Stimulated activated CD4-positive, alpha-beta T cell treated with anti-CD3 and anti-CD28 coated beads, Interleukin-1b, Interleukin-23, amount 100 ng/mL, for 4 hours (primary cell): Measurements from ENCODE around the gene ZNF556.
"Not testable (repeated sequence)": the region's sequence is repeated elsewhere in the genome, so short reads cannot be mapped to it uniquely, and the experiment has no call there.

ENCODE experiments used
- DNase-seq, 2 donors: peaks; one replicate each; pipeline ENCODE4 v3.0.0-alpha.2; 2020; ENCODE audit warnings: low read depth in 2 of 2

The ZNF556 gene

GRCh38 chr19:2853015-2853606 lies 14.0 kb upstream of the ZNF556 start:
- no peak for DNase-seq

- DNase-seq: no peak
These were observed 12.3 kb upstream of the ZNF556 start for GRCh38 chr19:2854849-2855248.

GRCh38 chr19:2856457-2857050 lies 10.6 kb upstream of the ZNF556 start:
- no peak for DNase-seq

- DNase-seq: no peak
These were observed 8.3 kb upstream of the ZNF556 start for GRCh38 chr19:2858864-2859263.

GRCh38 chr19:2863816-2864215 lies 3.3 kb upstream of the ZNF556 start:
- no peak for DNase-seq

- DNase-seq: no peak
These were observed 1.6 kb upstream of the ZNF556 start for GRCh38 chr19:2865334-2866100.

- no peak for DNase-seq
These were observed 575 bp upstream of the ZNF556 start for GRCh38 chr19:2866495-2867024.

GRCh38 chr19:2869618-2870017 lies 2.5 kb downstream of the ZNF556 start:
- DNase-seq: no peak

- peak in 1 of 2 donors; percentile 13 for DNase-seq
These were observed 5.0 kb downstream of the ZNF556 start for GRCh38 chr19:2872175-2872574.

- no peak for DNase-seq
These were observed 10.5 kb downstream of the ZNF556 start for GRCh38 chr19:2877398-2878331.

GRCh38 chr19:2883686-2884439 lies 16.7 kb downstream of the ZNF556 start:
- DNase-seq: no peak

GRCh38 chr19:2885736-2886135 lies 18.6 kb downstream of the ZNF556 start:
- no peak for DNase-seq

GRCh38 chr19:2887391-2887914 lies 20.3 kb downstream of the ZNF556 start:
- no peak for DNase-seq

- peak in 1 of 2 donors; percentile 53 for DNase-seq
These were observed 21.6 kb downstream of the ZNF556 start for GRCh38 chr19:2888731-2889224.

- DNase-seq: not testable (repeated sequence)
These were observed 23.4 kb downstream of the ZNF556 start for GRCh38 chr19:2890531-2890930.

- no peak for DNase-seq
These were observed 29.6 kb downstream of the ZNF556 start for GRCh38 chr19:2896694-2897093.

- peak; percentile 96 for DNase-seq
These were observed 33.4 kb downstream of the ZNF556 start, which contains the start of gene ZNF57 for GRCh38 chr19:2900296-2901252. Gene ZNF57, plus strand, starts transcription at chr19:2900928. Its CDS starts 118 bp downstream, at chr19:2901046.

GRCh38 chr19:2902590-2903218 lies 35.6 kb downstream of the ZNF556 start:
- DNase-seq: no peak

- DNase-seq: not testable (repeated sequence)
These were observed 36.2 kb downstream of the ZNF556 start for GRCh38 chr19:2903326-2903725.
